Bronchial epithelial cell (primary cell): ENCODE data around the gene MATK. TPM values are rescaled to one million over a fixed set of nuclear protein-coding genes. Genes with fewer than 3 reads are reported as not detected.
"Not testable (repeated sequence)": the region's sequence is repeated elsewhere in the genome, so short reads cannot be mapped to it uniquely, and the experiment has no call there.

ENCODE experiments used
- DNase-seq: peaks from one replicate; pipeline ENCODE4 v3.0.0-alpha.2; 2010; ENCODE audit warnings: low read depth
- FAIRE-seq: peaks from 2 replicates; lab custom pipeline; 2011; peaks lifted over from hg19 to GRCh38; lab: Jason Lieb, UNC
- H3K27me3 ChIP-seq: 2 replicates; pipeline ENCODE4 v1.5.1; 2011; ENCODE audit warnings: low read length; ENCODE audit not compliant: control insufficient read depth, insufficient read depth
- H3K36me3 ChIP-seq: 2 replicates; pipeline ENCODE4 v1.5.1; 2011; ENCODE audit warnings: low read length; ENCODE audit not compliant: control insufficient read depth, insufficient read depth
- H3K4me3 ChIP-seq: 2 replicates; pipeline ENCODE4 v1.5.1; 2011; ENCODE audit warnings: mild to moderate bottlenecking, low read depth, low read length, control low read depth
- CTCF ChIP-seq: IDR thresholded peaks from 2 replicates; pipeline ENCODE4 v1.5.1; 2011; ENCODE audit warnings: mild to moderate bottlenecking, moderate library complexity, low read length, control low read depth, inconsistent platforms; ENCODE audit not compliant: insufficient read depth, severe bottlenecking
- total RNA-seq: library from RNA; depleted of rRNA; stranded (reverse); fragments of >200 nt; gene quantifications from 2 replicates; pipeline ENCODE4 v1.2.1, GENCODE V29; 2014

Gene MATK
- total RNA-seq, 1 donor from 2014 or later, result not detected

- no peak for FAIRE-seq
- TF ChIP-seq CTCF, result no peak
- H3K36me3 ChIP-seq, result peaks cover 13% of the 10 kb centered on the region
Measured at GRCh38 chr19:3768015-3768747, 18.0 kb downstream of the MATK start.

GRCh38 chr19:3767050-3767449 is 19.1 kb downstream of the MATK start:
- Histone ChIP-seq H3K27me3 (no peaks in the 10 kb centered on the region), H3K4me3 (no peak overlapping the region), H3K36me3 (peaks cover 13% of the 10 kb centered on the region)
- FAIRE-seq (no peak), DNase-seq (no peak)
- no peak for TF ChIP-seq CTCF

More at GRCh38 chr19:3768015-3768747, 18.0 kb downstream of the MATK start:
- H3K4me3 ChIP-seq, result no peak overlapping the region
- DNase-seq, result no peak
- H3K27me3 ChIP-seq, result no peaks in the 10 kb centered on the region

- FAIRE-seq (no peak), DNase-seq (no peak)
- H3K27me3 ChIP-seq, result no peaks in the 10 kb centered on the region
- no peak for TF ChIP-seq CTCF
- H3K4me3 ChIP-seq, result no peak overlapping the region
- peaks cover 13% of the 10 kb centered on the region for H3K36me3 ChIP-seq
Measured at GRCh38 chr19:3766520-3766919, 19.7 kb downstream of the MATK start.

GRCh38 chr19:3765757-3766156 is 20.4 kb downstream of the MATK start:
- not testable (repeated sequence) for DNase-seq, H3K4me3 ChIP-seq, FAIRE-seq, H3K27me3 ChIP-seq
- peaks cover 13% of the 10 kb centered on the region for H3K36me3 ChIP-seq

- Histone ChIP-seq H3K4me3 (no peak overlapping the region), H3K27me3 (no peaks in the 10 kb centered on the region), H3K36me3 (peaks cover 13% of the 10 kb centered on the region)
- DNase-seq (no peak), FAIRE-seq (no peak)
- TF ChIP-seq CTCF, result no peak
Measured at GRCh38 chr19:3765121-3765520, 21.1 kb downstream of the MATK start.

- Histone ChIP-seq H3K27me3 (no peaks in the 10 kb centered on the region), H3K4me3 (peak within 1 kb of the TSS; percentile 99), H3K36me3 (peaks cover 16% of the 10 kb centered on the region)
- DNase-seq (peak; percentile 96), FAIRE-seq (peak; percentile 28)
- no peak for TF ChIP-seq CTCF
Measured at GRCh38 chr19:3762501-3763459, 23.4 kb downstream of the MATK start, which contains the start of gene MRPL54. MRPL54 (plus strand) TSS chr19:3762682; CDS start chr19:3762701, 19 bp downstream.
